ENCODE data around the gene FGF22. TPM values are rescaled to one million over a fixed set of nuclear protein-coding genes. Genes with fewer than 3 reads are reported as not detected.
A peak's percentile ranks its signal among the peaks of the same experiment; 100 is the strongest.

FGF22 gene
- total RNA-seq (1 to 10 TPM; 1.8 to 3.1 TPM), polyA plus RNA-seq (ENCODE audit: insufficient read depth, low read depth, low replicate concordance) (2.6 TPM)
- long read RNA-seq, donor 1: 0 reads
- long read RNA-seq, donor 2, partial matches to known transcripts: 0 of 1 reads
- long read RNA-seq, donor 2, other reads (novel, unspliced or antisense): 0 of 1 reads

- DNase-seq: peak; percentile 96
- WGBS, 2 donors: 3 to 7% methylated on average over 23 to 56 of the region's 109 CpGs
- Histone ChIP-seq H3K27me3 (no peaks in the 10 kb centered on the region), H3K27ac (no peak within 1 kb of the TSS), H3K36me3 (ENCODE audit: low read depth, missing control alignments) (no peaks in the 10 kb centered on the region), H3K4me1 (peaks cover 15% of the 10 kb centered on the region), H3K4me3 (peak within 1 kb of the TSS; percentile 41 to 53), H3K9me3 (no peaks in the 10 kb centered on the region)
- intact Hi-C loops (cut with DNase I; ENCODE audit: low total_unique reads): no loop called here
- TF ChIP-seq CTCF (IDR thresholded peaks at IDR 0.05): no peak
- TF ChIP-seq POLR2A (IDR thresholded peaks at IDR 0.05): no peak
Observed at GRCh38 chr19:639253-640160, at the start of gene FGF22. FGF22 (plus strand) TSS chr19:639879; CDS start chr19:639926, 47 bp downstream.

GRCh38 chr19:590396-590745 lies 49.3 kb upstream of the FGF22 start:
- no peak for DNase-seq
- WGBS, 2 donors: no CpG with 5 or more reads among the region's 50 CpGs
- Histone ChIP-seq H3K27ac (no peak overlapping the region), H3K27me3 (no peaks in the 10 kb centered on the region), H3K36me3 (ENCODE audit: low read depth, missing control alignments) (no peaks in the 10 kb centered on the region), H3K4me3 (peak overlapping the region in 1 of 2 donors; percentile 23), H3K4me1 (peaks cover 12% of the 10 kb centered on the region), H3K9me3 (no peaks in the 10 kb centered on the region)
- no peak for TF ChIP-seq POLR2A (IDR thresholded peaks at IDR 0.05)
- no peak for TF ChIP-seq CTCF (IDR thresholded peaks at IDR 0.05)
- intact Hi-C loops (cut with DNase I; ENCODE audit: low total_unique reads): no loop called here

GRCh38 chr19:590750-591098 lies 49.0 kb upstream of the FGF22 start:
- H3K36me3 ChIP-seq (ENCODE audit: low read depth, missing control alignments): no peaks in the 10 kb centered on the region
- no peak for TF ChIP-seq POLR2A (IDR thresholded peaks at IDR 0.05)
- TF ChIP-seq CTCF (IDR thresholded peaks at IDR 0.05): no peak
- intact Hi-C loops (cut with DNase I; ENCODE audit: low total_unique reads): no loop called here
- H3K27me3 ChIP-seq: no peaks in the 10 kb centered on the region
- DNase-seq: no peak
- 3% methylated on average over 36 of the region's 41 CpGs; no CpG with 5 or more reads in 1 of the 2 donors for WGBS, 2 donors
- no peaks in the 10 kb centered on the region for H3K9me3 ChIP-seq
- peaks cover 12% of the 10 kb centered on the region for H3K4me1 ChIP-seq
- H3K4me3 ChIP-seq: peak overlapping the region in 1 of 2 donors; percentile 23
- H3K27ac ChIP-seq: no peak overlapping the region

GRCh38 chr19:591099-591958 lies 48.4 kb upstream of the FGF22 start:
- TF ChIP-seq POLR2A (IDR thresholded peaks at IDR 0.05): no peak
- TF ChIP-seq CTCF (IDR thresholded peaks at IDR 0.05): no peak
- H3K9me3 ChIP-seq: no peaks in the 10 kb centered on the region
- H3K36me3 ChIP-seq (ENCODE audit: low read depth, missing control alignments): no peaks in the 10 kb centered on the region
- no peak for DNase-seq
- peaks cover 12% of the 10 kb centered on the region for H3K4me1 ChIP-seq
- H3K27me3 ChIP-seq: no peaks in the 10 kb centered on the region
- no peak overlapping the region for H3K27ac ChIP-seq
- intact Hi-C loops (cut with DNase I; ENCODE audit: low total_unique reads): no loop called here
- WGBS, 2 donors: 28 to 32% methylated on average over 43 to 63 of the region's 75 CpGs
- peak overlapping the region in 1 of 2 donors; percentile 23 for H3K4me3 ChIP-seq
